ENCODE results near the gene CPT2.
A peak's percentile ranks its signal among the peaks of the same experiment; 100 is the strongest.

CPT2 gene

GRCh38 chr1:53220171-53220961 is 23.7 kb downstream of the CPT2 start, which contains the start of gene CZIB:
TSS of gene CZIB (minus strand) at chr1:53220634. CDS start at chr1:53220575, 59 bp downstream.
- peak; percentile 88 for DNase-seq

GRCh38 chr1:53220962-53221286 is 24.3 kb downstream of the CPT2 start:
- DNase-seq = no peak

GRCh38 chr1:53237638-53238037 is 41.0 kb downstream of the CPT2 start:
- DNase-seq = no peak

- DNase-seq = peak; percentile 92
Measured at GRCh38 chr1:53238197-53239155, 41.9 kb downstream of the CPT2 start, which contains the start of gene MAGOH. TSS of gene MAGOH (minus strand) at chr1:53238518. CDS start at chr1:53238448, 70 bp downstream.

- no peak for DNase-seq
Measured at GRCh38 chr1:53241828-53242227, 45.2 kb downstream of the CPT2 start.

GRCh38 chr1:53242381-53242780 is 45.8 kb downstream of the CPT2 start:
- no peak for DNase-seq

GRCh38 chr1:53244141-53244540 is 47.5 kb downstream of the CPT2 start:
- DNase-seq = no peak

- no peak for DNase-seq
Measured at GRCh38 chr1:53246261-53247134, 49.9 kb downstream of the CPT2 start.

GRCh38 chr1:53249706-53250105 is 53.1 kb downstream of the CPT2 start:
- DNase-seq = no peak

GRCh38 chr1:53250325-53250724 is 53.7 kb downstream of the CPT2 start:
- no peak for DNase-seq

GRCh38 chr1:53254011-53254640 is 57.5 kb downstream of the CPT2 start:
- no peak for DNase-seq

- DNase-seq = no peak
Measured at GRCh38 chr1:53255031-53255430, 58.4 kb downstream of the CPT2 start.

- no peak for DNase-seq
Measured at GRCh38 chr1:53256511-53257453, 60.2 kb downstream of the CPT2 start.

- DNase-seq = no peak
Measured at GRCh38 chr1:53257454-53258081, 60.9 kb downstream of the CPT2 start.

- DNase-seq = no peak
Measured at GRCh38 chr1:53258216-53258615, 61.6 kb downstream of the CPT2 start.

- DNase-seq = no peak
Measured at GRCh38 chr1:53259932-53260331, 63.3 kb downstream of the CPT2 start.

- DNase-seq = no peak
Measured at GRCh38 chr1:53260631-53261247, 64.1 kb downstream of the CPT2 start.

- no peak for DNase-seq
Measured at GRCh38 chr1:53262000-53262399, 65.4 kb downstream of the CPT2 start.
